ENCODE results near the gene BCL2L14.

GRCh38 chr12:12056951-12057350 is 13.8 kb upstream of the BCL2L14 start:
- no peak for TF ChIP-seq CTCF (IDR thresholded peaks at IDR 0.05)
- TF ChIP-seq EZH2 (IDR thresholded peaks at IDR 0.05; ENCODE audit: borderline replicate concordance, insufficient read depth, low read depth, low read length, poor library complexity, severe bottlenecking), result no peak

All from B cell (primary cell).